K562 (cell line): ENCODE results near the gene LIMS2. TPM values are rescaled to one million over a fixed set of nuclear protein-coding genes. Genes with fewer than 3 reads are reported as not detected.

ENCODE experiments used
- ATAC-seq: fragments of 200-7000 bp; cut with Tn5 transposase; 3 replicates; pipeline ENCODE4 v1.9.1; 2020; ENCODE audit warnings: moderate library complexity
- BruUV-seq: library from RNA; stranded (reverse); fragments of 400-500 nt; replicated peaks from 2 replicates; lab custom pipeline; 2021; lab: Mats Ljungman, UMichigan
- CTCF ChIA-PET: fragments of 300-600 bp; formaldehyde crosslinking; extraction: SDS; loops from one replicate; lab custom pipeline; 2021; ENCODE audit warnings: low intra/inter-chr PET ratio; lab: Yijun Ruan, JAX
- POLR2A ChIA-PET: fragments of 300-600, 350-650 bp; sonication (Branson Sonifier 250); formaldehyde crosslinking; extraction: SDS; loops from one replicate; lab custom pipeline; 2021; ENCODE audit warnings: antibody characterized with exemption, inconsistent platforms; lab: Yijun Ruan, JAX
- DNase-seq, 4 experiments: peaks; one replicate each; pipeline versions ENCODE4 v3.0.0 to v3.0.0-alpha.2; 2011 to 2018; ENCODE audit warnings: low spot score in 3 of 4, mixed read lengths in 3 of 4; ENCODE audit errors: extremely low read depth in 1 of 4
- FAIRE-seq: peaks from 2 replicates; lab custom pipeline; 2011; peaks lifted over from hg19 to GRCh38; lab: Jason Lieb, UNC
- H2AFZ ChIP-seq: 2 replicates; pipeline ENCODE4 v1.6.0; 2011; ENCODE audit warnings: low read depth, low read length, control low read depth, inconsistent platforms
- H3K27ac ChIP-seq: fragments of 200-600 bp; 3 replicates; pipeline ENCODE4 v1.8.0; 2011; ENCODE audit warnings: low read depth, mild to moderate bottlenecking, control low read depth, inconsistent platforms, low read length, moderate library complexity, mixed read lengths; ENCODE audit errors: extremely low read depth
- H3K27me3 ChIP-seq, 2 experiments: fragments of 300-600 bp in 1 of 2; 2 replicates in 1 of 2; 3 replicates in 1 of 2; pipeline versions ENCODE4 v1.6.0 to v1.8.0; 2011; ENCODE audit warnings: inconsistent platforms in 2 of 2, low read length in 2 of 2, mild to moderate bottlenecking in 1 of 2, mixed read lengths in 1 of 2, moderate library complexity in 1 of 2; ENCODE audit not compliant: control insufficient read depth in 2 of 2, insufficient read depth in 2 of 2
- H3K36me3 ChIP-seq: fragments of 300-600 bp; 3 replicates; pipeline ENCODE4 v1.8.0; 2011; ENCODE audit warnings: mild to moderate bottlenecking, low read length, inconsistent platforms; ENCODE audit not compliant: control insufficient read depth, insufficient read depth
- H3K4me1 ChIP-seq, 2 experiments: fragments of 200-600 bp in 1 of 2; replicated peaks in 1 of 2; 2 replicates in 1 of 2; 3 replicates in 1 of 2; pipeline versions ENCODE4 v1.5.1 to v1.8.0; 2011; ENCODE audit warnings: inconsistent platforms in 2 of 2, low read length in 2 of 2, mild to moderate bottlenecking in 1 of 2, mixed read lengths in 1 of 2, moderate library complexity in 1 of 2; ENCODE audit not compliant: control insufficient read depth in 2 of 2, insufficient read depth in 2 of 2
- H3K4me2 ChIP-seq: 2 replicates; pipeline ENCODE4 v1.6.1; 2011; ENCODE audit warnings: low read length, control low read depth, inconsistent platforms, mixed read lengths; ENCODE audit not compliant: insufficient read depth
- H3K4me3 ChIP-seq: fragments of 200-600 bp; sonication (generic), shearing (Covaris generic); 2 replicates; pipeline ENCODE4 v1.5.1; 2016; ENCODE audit warnings: control low read depth, inconsistent platforms
- H3K79me2 ChIP-seq: fragments of 200-600 bp; 3 replicates; pipeline ENCODE4 v1.8.0; 2011; ENCODE audit warnings: low read length, inconsistent platforms; ENCODE audit not compliant: control insufficient read depth, insufficient read depth
- H3K9ac ChIP-seq, 2 experiments: 2 replicates each; pipeline versions ENCODE4 v1.6.0 to v1.6.1; 2011; ENCODE audit warnings: low read depth in 2 of 2, low read length in 2 of 2, control low read depth in 1 of 2, inconsistent platforms in 1 of 2, mild to moderate bottlenecking in 1 of 2, mixed read lengths in 1 of 2; ENCODE audit not compliant: insufficient read depth in 1 of 2
- H3K9me1 ChIP-seq: one replicate; pipeline ENCODE4 v1.6.0; 2011; ENCODE audit warnings: inconsistent platforms, mild to moderate bottlenecking, low read length, moderate library complexity; ENCODE audit not compliant: control insufficient read depth, insufficient read depth
- H3K9me3 ChIP-seq: replicated peaks from 2 replicates; pipeline ENCODE4 v1.5.1; 2011; ENCODE audit warnings: low read depth, low read length, inconsistent platforms; ENCODE audit not compliant: control insufficient read depth, insufficient read depth
- H4K20me1 ChIP-seq: replicated peaks from 2 replicates; pipeline ENCODE4 v1.6.1; 2011; ENCODE audit warnings: low read length, inconsistent platforms, mixed read lengths; ENCODE audit not compliant: control insufficient read depth, insufficient read depth
- BDP1 ChIP-seq: IDR thresholded peaks from 3 replicates; pipeline ENCODE4 v1.6.1; 2011; ENCODE audit not compliant: insufficient read length, insufficient read depth
- CAMTA2 ChIP-seq: fragments of 250-450 bp; sonication (Bioruptor Pico); conservative IDR thresholded peaks from 2 replicates; pipeline ENCODE4 v1.5.1; 2022
- FOXM1 ChIP-seq, 2 experiments: fragments of 450-650 bp in 1 of 2; sonication (generic) in 1 of 2; formaldehyde crosslinking in 1 of 2; IDR thresholded peaks; 2 replicates each; pipeline versions ENCODE4 v1.6.1 to v1.9.0; 2017 to 2022; ENCODE audit warnings: low read depth in 2 of 2, mild to moderate bottlenecking in 2 of 2, missing genetic modification reagents in 1 of 2, moderate library complexity in 1 of 2
- HDAC3 ChIP-seq: fragments of 450-650 bp; IDR thresholded peaks from 2 replicates; pipeline ENCODE4 v1.6.1; 2018; ENCODE audit warnings: borderline replicate concordance, mild to moderate bottlenecking, moderate library complexity; ENCODE audit not compliant: partially characterized antibody
- HOXB6 ChIP-seq: fragments of 250-450 bp; sonication (Bioruptor Pico); IDR thresholded peaks from 2 replicates; pipeline ENCODE4 v1.5.1; 2022; ENCODE audit warnings: mild to moderate bottlenecking, borderline replicate concordance
- KAT7 ChIP-seq: sonication (generic); formaldehyde crosslinking; IDR thresholded peaks from 2 replicates; pipeline ENCODE4 v1.8.0; 2022; ENCODE audit warnings: missing genetic modification reagents, mild to moderate bottlenecking, borderline replicate concordance
- PRMT5 ChIP-seq: sonication (generic); formaldehyde crosslinking; IDR thresholded peaks from 2 replicates; pipeline ENCODE4 v1.5.0; 2020; ENCODE audit warnings: missing genetic modification reagents
- TBL1XR1 ChIP-seq, 2 experiments: IDR thresholded peaks; 2 replicates each; pipeline ENCODE4 v1.6.1; 2012; ENCODE audit warnings: improper control_type of control experiment in 2 of 2, low read length in 2 of 2, mild to moderate bottlenecking in 1 of 2
- ZNF143 ChIP-seq: sonication (generic); formaldehyde crosslinking; IDR thresholded peaks from 2 replicates; pipeline ENCODE4 v1.9.0; 2022; ENCODE audit warnings: mild to moderate bottlenecking, missing genetic modification reagents
- ZNF146 ChIP-seq: IDR thresholded peaks from one replicate; pipeline ENCODE4 v1.6.1; 2018; ENCODE audit warnings: missing compliant biosample characterization; ENCODE audit not compliant: unreplicated experiment
- ZNF398 ChIP-seq: fragments of 250-450 bp; sonication (Bioruptor Pico); IDR thresholded peaks from 2 replicates; pipeline ENCODE4 v1.8.0; 2021; ENCODE audit warnings: moderate library complexity, mild to moderate bottlenecking, inconsistent platforms
- ZNF561 ChIP-seq: fragments of 450-650 bp; formaldehyde crosslinking; conservative IDR thresholded peaks from 2 replicates; pipeline ENCODE4 v1.4.0; 2020; ENCODE audit warnings: mild to moderate bottlenecking, moderate library complexity
- ZNF695 ChIP-seq: fragments of 450-650 bp; formaldehyde crosslinking; IDR thresholded peaks from 2 replicates; pipeline ENCODE4 v1.4.0; 2020; ENCODE audit warnings: mild to moderate bottlenecking, moderate library complexity
- ZNF830 ChIP-seq: fragments of 250-450 bp; sonication (Bioruptor Pico); IDR thresholded peaks from 2 replicates; pipeline ENCODE4 v1.5.0; 2021; ENCODE audit warnings: mild to moderate bottlenecking
- WGBS: fragments of 100-300 bp; shearing (Covaris generic); methylation state at CpG from one replicate; pipeline ENCODE4 v1.1.6; 2016; ENCODE audit warnings: low coverage, mixed read lengths; ENCODE audit not compliant: insufficient coverage; ENCODE audit errors: missing lambda C conversion rate; 5-methylcytosine and 5-hydroxymethylcytosine counted together
- in situ Hi-C: fragments of 300-500 bp; cut with MboI; formaldehyde crosslinking; loops from 4 replicates; pipeline ENCODE4 v1.15.0; 2018; ENCODE audit warnings: inconsistent platforms, mixed read lengths
- intact Hi-C: fragments of 100-400 bp; cut with micrococcal nuclease; formaldehyde crosslinking; loops from 2 replicates; pipeline ENCODE4 v1.14.2; 2022
- polyA plus RNA-seq, 8 experiments: library from polyadenylated mRNA; depleted of rRNA in 4 of 8; stranded (reverse) in 5 of 8; unstranded in 3 of 8; fragments of >200 nt; fragmentation: Nextera tagmentation in 2 of 8; fragmentation: Illumina TruSeq in 1 of 8; extraction: Ambion mirVana in 2 of 8; extraction: Trizol in 1 of 8; gene quantifications; 2 replicates each; pipeline versions ENCODE4 v1.2.1 to v1.2.3, GENCODE V29; 2011 to 2014; ENCODE audit warnings: inconsistent platforms in 1 of 8, missing spikeins in 1 of 8
- total RNA-seq, 7 experiments: library from RNA; depleted of rRNA in 6 of 7; stranded (reverse); fragments of >200 nt in 6 of 7; fragmentation: Illumina TruSeq in 2 of 7; extraction: Trizol in 2 of 7; gene quantifications; 2 replicates each; pipeline versions ENCODE4 v1.2.1 to v1.2.3, GENCODE V29; 2011 to 2021; ENCODE audit warnings: low replicate concordance in 1 of 7
- TF ChIP-seq, protein P1 (sequence below): fragments of 250-450 bp; sonication (Bioruptor Pico); IDR thresholded peaks from 2 replicates; pipeline ENCODE4 v1.4.0; 2020

The LIMS2 gene
- total and polyA plus RNA-seq, 9 of the 15 experiments (the other 6 are each of a cell fraction or from before 2014, with no cell fraction given) = 0.04 to 0.22 TPM; not detected in 7

- Histone ChIP-seq H3K4me3 (no peak overlapping the region), H4K20me1 (no peaks in the 10 kb centered on the region), H3K27me3 (peaks cover 50 to 58% of the 10 kb centered on the region in 2 experiments; a peak in 4 of 5 replicates), H3K36me3 (no peaks in the 10 kb centered on the region; the same call in 2 of the 3 replicates), H2AFZ (no peak overlapping the region), H3K9me3 (no peaks in the 10 kb centered on the region), H3K4me1 (peaks cover 0 to 11% of the 10 kb centered on the region in 2 experiments; a peak in 2 of 5 replicates), H3K27ac (no peak overlapping the region), H3K9me1 (no peaks in the 10 kb centered on the region), H3K9ac (no peak overlapping the region), H3K79me2 (no peaks in the 10 kb centered on the region), H3K4me2 (no peak overlapping the region)
- ATAC-seq (no peak), FAIRE-seq (no peak), DNase-seq (no peak)
- ChIA-PET POLR2A (no interaction called here), CTCF (no interaction called here)
- 6% methylated on average over 7 of the region's 7 CpGs for WGBS
- in situ Hi-C loops = no loop called here
- intact Hi-C loops = no loop called here
- no TSS peak for BruUV-seq
- no peak for TF ChIP-seq HOXB6 (CRISPR knock-in tag)
- no peak for TF ChIP-seq ZNF146 (CRISPR knock-in tag)
- TF ChIP-seq ZNF398 (CRISPR knock-in tag) = no peak
- no peak for TF ChIP-seq CAMTA2 (CRISPR knock-in tag)
- TF ChIP-seq PRMT5 = no peak
- TF ChIP-seq, protein P1, sequence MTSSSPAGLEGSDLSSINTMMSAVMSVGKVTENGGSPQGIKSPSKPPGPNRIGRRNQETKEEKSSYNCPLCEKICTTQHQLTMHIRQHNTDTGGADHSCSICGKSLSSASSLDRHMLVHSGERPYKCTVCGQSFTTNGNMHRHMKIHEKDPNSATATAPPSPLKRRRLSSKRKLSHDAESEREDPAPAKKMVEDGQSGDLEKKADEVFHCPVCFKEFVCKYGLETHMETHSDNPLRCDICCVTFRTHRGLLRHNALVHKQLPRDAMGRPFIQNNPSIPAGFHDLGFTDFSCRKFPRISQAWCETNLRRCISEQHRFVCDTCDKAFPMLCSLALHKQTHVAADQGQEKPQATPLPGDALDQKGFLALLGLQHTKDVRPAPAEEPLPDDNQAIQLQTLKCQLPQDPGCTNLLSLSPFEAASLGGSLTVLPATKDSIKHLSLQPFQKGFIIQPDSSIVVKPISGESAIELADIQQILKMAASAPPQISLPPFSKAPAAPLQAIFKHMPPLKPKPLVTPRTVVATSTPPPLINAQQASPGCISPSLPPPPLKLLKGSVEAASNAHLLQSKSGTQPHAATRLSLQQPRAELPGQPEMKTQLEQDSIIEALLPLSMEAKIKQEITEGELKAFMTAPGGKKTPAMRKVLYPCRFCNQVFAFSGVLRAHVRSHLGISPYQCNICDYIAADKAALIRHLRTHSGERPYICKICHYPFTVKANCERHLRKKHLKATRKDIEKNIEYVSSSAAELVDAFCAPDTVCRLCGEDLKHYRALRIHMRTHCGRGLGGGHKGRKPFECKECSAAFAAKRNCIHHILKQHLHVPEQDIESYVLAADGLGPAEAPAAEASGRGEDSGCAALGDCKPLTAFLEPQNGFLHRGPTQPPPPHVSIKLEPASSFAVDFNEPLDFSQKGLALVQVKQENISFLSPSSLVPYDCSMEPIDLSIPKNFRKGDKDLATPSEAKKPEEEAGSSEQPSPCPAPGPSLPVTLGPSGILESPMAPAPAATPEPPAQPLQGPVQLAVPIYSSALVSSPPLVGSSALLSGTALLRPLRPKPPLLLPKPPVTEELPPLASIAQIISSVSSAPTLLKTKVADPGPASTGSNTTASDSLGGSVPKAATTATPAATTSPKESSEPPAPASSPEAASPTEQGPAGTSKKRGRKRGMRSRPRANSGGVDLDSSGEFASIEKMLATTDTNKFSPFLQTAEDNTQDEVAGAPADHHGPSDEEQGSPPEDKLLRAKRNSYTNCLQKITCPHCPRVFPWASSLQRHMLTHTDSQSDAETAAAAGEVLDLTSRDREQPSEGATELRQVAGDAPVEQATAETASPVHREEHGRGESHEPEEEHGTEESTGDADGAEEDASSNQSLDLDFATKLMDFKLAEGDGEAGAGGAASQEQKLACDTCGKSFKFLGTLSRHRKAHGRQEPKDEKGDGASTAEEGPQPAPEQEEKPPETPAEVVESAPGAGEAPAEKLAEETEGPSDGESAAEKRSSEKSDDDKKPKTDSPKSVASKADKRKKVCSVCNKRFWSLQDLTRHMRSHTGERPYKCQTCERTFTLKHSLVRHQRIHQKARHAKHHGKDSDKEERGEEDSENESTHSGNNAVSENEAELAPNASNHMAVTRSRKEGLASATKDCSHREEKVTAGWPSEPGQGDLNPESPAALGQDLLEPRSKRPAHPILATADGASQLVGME (CRISPR knock-in tag) = no peak
- no peak for TF ChIP-seq BDP1
- TF ChIP-seq FOXM1 (IDR thresholded peaks at IDR 0.05; ENCODE audit: low read depth) = no peak
- TF ChIP-seq FOXM1 (CRISPR knock-in tag; IDR thresholded peaks at IDR 0.05; ENCODE audit: low read depth) = no peak
- TF ChIP-seq TBL1XR1 (IDR thresholded peaks at IDR 0.05; ENCODE audit: low read length in 2 of 2) = no peak
- TF ChIP-seq HDAC3 = no peak
- TF ChIP-seq ZNF695 (CRISPR knock-in tag) = no peak
- no peak for TF ChIP-seq ZNF561
- no peak for TF ChIP-seq KAT7 (CRISPR knock-in tag)
- TF ChIP-seq ZNF830 (CRISPR knock-in tag) = no peak
- TF ChIP-seq ZNF143 (CRISPR knock-in tag) = no peak
These were observed 69.6 kb downstream of the LIMS2 start for GRCh38 chr2:127605691-127606263.
